Activated naive CD4-positive, alpha-beta T cell (primary cell): ENCODE data around the gene AADACL4.
A peak's percentile ranks its signal among the peaks of the same experiment; 100 is the strongest.
"Not testable (repeated sequence)": the region's sequence is repeated elsewhere in the genome, so short reads cannot be mapped to it uniquely, and the experiment has no call there.

Experiments
- DNase-seq, 4 experiments: peaks; one replicate each; lab custom pipeline; 2025; lab: John Stamatoyannopoulos, UW

AADACL4 gene

DNA sequence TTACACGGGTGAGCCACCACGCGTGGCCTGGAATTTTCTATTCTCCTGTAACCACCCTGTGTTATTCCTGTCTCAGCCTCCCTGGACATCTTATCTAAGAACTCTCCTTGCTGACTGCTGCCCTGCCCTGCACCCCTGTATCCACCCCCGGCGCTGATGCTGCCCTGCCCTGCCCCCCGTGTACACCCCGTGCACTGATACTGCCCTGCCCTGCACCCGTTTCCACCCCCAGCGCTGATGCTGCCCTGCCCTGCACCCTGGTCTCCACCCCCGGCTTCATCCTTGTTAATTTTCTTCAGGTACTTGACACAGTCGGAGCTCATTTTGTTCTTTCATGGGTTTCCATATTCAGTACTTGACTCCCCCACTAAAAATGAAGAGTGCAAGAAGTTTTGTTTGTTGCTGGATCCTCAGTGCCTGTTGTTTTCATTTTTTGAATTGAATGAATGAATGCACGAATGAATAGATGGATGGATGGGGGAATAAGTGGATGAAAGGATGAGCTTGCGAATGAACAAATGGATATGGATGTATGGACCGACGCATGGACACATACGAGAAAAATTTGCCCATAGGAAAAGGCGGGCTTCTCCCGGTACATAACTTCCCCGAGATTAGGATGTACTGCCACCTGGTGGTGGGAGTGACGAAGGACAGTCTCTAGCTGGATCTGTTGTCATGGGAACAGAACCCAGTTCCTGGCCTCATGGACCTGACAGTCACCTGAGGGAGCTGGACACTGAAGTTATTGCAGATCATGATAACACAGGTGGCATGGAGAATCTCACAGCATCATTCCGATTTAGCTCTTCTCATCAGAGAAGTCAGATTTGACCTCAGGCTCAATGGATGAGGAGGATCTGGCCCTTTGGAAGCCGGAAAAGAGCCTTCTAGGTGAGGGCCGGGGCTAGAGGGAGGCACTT lies 14.9 kb downstream of the AADACL4 start:
- DNase-seq: peak; percentile 20 to 54 (median 33)

DNA sequence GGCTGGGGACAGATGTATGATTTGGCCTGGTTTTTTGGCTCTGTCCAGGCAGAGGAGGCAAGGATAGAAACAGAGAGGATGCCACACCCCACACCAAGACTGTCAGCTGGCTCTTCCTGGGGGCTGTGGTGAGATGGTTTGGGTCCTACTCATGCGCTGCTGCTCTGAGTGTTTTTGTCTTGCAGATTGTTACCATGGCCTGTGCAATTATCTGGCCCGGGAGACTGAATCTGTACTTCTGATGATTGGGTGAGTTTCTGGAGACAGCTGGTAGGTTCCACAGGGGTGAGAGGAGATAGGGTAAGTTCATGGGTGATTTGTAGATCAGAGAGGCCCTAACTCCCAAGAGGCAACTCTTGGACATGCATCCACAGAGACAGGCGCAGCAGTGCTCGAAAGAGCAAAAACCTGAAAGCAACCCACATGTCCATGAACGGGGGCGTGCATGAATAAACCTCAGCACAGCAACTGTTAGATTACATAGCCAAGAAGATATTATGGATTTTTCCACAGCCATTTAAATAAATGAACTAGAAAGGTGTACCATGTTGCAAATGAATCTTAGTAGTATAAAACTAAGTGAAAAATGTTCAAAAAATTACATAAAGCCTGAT lies 17.8 kb downstream of the AADACL4 start:
- no peak for DNase-seq

DNA sequence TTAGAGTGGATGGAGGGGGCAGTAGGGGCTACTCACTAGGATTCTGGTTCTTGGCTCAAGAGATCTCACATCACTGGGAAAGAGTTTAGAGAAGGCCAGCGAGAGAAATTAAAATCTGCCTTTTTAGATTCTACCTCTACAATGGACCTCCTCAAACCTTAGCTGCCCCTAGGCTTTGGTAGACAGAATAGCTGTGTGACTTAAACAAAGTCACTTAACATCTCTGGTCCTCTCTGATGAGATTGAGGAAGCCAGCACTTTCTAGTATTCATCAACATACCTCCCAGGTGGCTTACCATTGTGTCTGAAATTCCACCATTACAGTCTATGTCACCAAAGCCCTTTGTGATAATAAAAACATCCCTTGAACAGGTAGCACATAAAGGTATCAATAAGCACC lies 18.7 kb downstream of the AADACL4 start:
- DNase-seq: no peak

DNA sequence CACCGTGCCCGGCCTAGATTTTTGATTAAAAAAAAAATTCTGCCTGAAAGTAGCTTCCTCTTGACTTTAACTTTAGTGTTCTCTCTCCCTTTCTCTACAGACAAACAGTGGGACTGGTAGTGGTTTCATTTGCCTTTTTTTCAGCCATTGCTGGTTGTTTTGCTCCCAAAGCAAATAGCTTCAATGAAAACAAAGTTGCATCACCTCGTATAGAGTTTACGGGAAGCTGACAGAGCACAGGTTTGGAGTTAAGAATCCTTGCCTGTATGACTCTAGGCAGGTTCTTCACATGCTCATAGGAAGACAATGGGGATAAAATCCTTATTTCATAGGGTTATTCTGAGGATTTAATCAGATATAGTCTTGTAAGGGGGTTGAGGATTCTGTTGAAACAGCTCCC lies 21.6 kb downstream of the AADACL4 start:
- DNase-seq: no peak

DNA sequence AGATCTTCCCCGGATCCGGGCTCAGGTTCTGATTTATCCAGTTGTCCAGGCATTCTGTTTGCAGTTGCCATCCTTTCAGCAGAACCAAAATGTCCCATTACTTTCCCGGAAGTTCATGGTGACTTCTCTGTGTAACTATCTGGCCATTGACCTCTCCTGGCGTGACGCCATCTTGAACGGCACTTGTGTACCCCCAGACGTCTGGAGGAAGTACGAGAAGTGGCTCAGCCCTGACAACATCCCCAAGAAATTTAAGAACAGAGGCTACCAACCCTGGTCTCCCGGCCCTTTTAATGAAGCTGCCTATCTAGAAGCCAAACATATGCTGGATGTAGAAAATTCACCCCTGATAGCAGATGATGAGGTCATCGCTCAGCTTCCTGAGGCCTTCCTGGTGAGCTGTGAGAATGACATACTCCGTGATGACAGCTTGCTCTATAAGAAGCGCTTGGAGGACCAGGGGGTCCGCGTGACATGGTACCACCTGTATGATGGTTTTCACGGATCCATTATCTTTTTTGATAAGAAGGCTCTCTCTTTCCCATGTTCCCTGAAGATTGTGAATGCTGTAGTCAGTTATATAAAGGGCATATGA lies 22.4 kb downstream of the AADACL4 start:
- DNase-seq: no peak

DNA sequence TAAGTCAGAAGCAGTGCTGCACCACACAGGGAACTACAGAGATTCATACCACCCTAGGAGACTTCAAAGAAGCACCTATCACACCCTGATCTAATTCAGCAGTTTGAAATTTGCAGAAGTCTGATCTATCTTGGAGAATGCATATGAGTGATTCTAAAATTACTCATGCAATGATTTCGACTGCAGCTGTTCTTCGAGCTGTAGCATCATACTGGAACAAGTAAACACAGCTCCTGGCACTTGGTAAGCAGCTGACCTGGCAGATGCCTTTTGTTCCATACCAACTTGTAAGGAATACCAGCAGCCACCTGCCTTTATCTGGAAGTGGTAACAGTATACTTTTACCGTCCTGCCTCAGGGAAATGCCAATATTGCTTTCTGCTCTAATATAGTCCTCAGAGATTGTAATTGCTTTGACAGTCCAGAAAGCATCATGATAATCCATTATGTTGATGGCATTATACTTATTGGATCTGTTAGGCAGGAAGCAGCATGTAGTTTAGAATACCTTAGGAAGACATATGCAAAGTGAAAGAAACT lies 25.7 kb downstream of the AADACL4 start:
- DNase-seq: no peak

DNA sequence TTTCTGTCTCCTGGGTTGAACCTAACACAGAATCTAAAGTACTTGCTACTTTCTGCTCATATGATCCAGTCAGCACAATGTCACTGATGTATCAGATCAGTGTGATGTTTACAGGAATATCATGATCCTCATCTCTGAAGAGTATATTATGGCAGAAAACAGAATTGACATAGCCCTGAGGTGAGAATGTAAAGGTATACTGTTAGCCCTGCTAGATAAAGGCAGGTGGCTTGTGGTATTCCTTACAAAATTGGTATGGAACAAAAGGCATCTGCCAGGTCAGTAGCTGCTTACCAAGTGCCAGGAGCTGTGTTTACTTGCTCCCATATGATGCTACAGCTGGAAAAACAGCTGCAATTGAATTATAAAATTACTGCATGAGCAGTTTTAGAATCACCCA lies 30.5 kb downstream of the AADACL4 start:
- DNase-seq: no peak

DNA sequence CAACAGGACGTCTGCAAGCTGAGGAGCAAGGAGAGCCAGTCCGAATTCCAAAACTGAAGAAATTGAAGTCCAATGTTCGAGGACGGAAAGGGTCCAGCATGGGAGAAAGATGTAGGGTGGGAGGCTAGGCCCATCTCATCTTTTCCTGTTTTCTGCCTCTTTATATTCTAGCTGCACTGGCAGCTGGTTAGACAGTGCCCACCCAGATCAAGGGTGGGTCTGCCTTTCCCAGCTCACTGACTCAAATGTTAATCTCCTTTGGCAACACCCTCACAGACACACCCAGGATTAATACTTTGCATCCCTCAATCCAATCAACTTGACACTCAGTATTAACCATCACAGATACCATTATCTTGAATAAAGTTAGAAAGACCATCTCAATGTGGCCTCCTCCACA lies 32.2 kb downstream of the AADACL4 start:
- not testable (repeated sequence) for DNase-seq

DNA sequence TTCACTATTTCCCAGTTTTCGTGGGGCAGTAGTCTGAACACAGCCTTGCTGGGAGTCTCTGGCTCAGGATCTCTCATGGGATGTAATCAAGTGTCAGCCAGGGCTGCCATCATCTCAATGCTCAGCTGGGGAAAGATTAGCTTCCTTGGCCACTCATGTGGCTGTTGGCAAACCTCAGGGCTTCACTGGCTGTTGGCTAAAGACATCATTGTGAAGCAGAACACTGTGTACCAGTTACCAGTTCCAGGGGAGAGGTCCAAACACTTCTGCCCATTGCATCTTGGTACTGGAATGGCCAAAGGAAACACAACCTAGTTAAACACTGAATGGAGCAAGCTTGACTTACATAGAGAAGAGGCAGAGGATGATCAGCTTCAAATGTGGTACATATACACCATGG lies 33.7 kb downstream of the AADACL4 start:
- DNase-seq: no peak

DNA sequence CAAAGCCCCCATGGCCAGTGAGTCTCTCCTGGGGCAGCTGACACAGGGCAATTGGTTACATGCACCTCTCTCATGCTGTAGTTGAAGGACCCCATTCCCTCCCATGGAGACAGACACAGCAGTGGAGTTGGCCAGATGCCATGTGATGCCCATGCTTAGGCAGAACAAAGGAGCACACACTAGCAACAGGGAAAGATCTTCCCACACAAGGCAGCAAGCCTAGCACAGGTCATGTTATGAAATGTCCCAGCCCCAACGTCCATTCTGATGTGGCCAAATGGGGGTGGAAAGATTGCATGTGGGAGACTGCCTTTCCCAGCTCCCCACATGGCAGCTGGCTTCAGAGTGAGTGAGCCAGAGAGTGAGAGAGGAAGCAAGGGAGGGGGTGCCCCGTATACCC lies 34.5 kb downstream of the AADACL4 start:
- no peak for DNase-seq

DNA sequence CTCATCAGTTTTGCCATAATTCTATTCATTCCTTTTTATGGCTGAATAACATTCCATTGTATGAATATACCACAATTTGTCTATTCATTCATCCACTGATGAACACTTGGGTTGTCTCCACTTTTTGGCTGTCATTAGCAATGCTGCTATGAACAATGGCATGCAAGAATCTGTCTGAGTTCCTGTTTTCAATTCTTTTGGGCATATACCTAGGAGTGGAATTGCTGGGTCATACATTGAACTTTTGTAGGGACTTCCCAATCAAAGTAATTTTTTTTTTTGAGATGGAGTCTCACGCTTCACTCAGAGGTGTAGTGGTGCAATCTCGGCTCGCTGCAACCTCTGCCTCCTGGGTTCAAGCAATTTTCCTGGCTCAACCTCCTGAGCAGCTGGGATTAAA lies 34.9 kb downstream of the AADACL4 start:
- DNase-seq: no peak

DNA sequence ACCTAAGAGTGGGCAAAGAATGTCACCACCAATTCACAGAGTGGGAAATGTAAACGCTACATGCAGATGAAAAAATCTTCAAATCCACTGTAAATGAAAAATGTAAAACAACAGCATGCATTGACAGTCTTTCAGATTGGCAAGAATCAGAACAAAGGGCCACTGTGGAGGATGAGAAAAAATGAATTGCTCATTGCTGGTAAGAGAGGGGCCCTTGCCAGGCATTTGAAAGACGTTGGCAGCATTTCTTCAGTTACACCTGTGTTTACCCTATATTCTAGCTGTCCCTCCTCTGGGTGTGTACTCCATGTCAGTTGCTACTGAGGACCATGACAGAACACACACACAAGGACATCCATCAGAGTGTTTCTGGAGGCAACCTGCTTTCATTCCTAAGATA lies 46.3 kb downstream of the AADACL4 start:
- DNase-seq: no peak

DNA sequence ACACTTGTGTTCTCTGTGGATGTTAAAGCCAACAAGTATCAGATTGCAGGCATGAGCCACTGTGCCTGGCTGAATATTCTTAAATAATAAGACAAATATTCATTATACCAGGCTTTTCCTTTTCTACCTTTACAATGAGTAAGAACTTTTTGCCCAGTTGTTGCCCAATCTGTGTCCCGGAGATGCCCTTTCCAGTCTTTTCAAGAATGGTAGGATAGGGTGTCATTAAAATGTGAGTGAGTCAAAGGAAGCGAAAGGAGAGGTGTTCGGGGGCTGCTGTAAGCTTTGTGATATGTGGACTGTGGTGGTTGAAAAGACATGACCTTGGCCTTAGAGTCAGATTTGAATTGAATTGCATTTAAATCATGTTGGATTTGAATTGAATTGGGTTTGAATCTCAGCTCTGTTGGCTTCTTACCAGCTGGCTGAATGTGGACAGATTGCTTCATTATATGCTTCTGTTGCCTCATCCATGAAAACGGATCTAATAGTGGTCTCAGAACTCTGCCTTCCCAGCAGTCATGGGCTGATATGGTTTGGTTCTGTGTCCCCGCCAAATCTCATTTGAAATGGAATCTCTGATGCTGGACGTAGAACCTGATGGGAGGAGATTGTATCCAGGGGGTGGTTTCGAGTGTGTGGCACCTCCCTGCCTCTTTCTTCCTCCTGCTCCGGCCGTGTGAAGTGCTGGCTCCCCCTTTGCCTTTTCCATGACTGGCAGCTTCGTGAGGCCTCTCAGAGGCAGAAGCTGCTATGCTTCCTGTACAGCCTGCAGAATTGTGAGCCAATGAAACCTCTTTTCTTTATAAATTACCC lies 49.3 kb downstream of the AADACL4 start:
- no peak for DNase-seq

DNA sequence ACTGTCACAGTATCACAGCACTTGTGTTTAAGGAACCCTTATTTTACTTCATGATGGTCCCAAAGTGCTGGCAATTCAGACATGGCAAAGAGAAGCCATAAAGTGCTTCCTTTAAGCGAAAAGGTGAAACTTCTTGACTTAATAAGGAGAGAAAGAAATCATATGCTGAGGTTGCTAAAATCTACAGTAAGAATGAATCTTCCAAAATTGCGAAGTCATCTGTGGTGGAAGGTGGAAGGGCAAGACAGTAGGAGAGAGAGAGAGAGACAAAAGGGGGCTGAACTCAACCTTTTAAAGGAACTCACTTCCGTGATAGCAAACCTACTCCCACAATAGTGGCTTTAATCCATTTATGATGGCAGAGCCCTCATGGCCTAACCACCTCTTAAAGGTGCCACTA lies 52.8 kb downstream of the AADACL4 start:
- DNase-seq: no peak

DNA sequence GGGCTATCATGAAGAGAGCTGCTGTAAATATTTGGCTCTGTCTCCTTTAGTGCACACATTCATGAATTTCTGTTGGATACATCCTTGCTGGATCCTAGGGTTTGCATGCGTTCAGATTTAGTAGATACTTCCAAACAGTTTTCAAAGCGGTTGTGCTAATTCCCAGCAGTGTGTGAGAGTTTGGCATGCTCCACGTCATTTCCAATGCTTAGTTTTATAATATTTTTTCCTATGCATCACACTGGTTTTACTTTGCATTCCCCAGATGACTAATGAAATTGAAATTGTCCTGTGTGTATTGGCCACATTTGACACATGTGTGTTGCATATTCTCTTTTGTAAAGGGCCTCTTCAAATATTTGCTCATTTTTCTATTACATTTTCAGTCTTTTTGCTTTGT lies 53.5 kb downstream of the AADACL4 start:
- no peak for DNase-seq

DNA sequence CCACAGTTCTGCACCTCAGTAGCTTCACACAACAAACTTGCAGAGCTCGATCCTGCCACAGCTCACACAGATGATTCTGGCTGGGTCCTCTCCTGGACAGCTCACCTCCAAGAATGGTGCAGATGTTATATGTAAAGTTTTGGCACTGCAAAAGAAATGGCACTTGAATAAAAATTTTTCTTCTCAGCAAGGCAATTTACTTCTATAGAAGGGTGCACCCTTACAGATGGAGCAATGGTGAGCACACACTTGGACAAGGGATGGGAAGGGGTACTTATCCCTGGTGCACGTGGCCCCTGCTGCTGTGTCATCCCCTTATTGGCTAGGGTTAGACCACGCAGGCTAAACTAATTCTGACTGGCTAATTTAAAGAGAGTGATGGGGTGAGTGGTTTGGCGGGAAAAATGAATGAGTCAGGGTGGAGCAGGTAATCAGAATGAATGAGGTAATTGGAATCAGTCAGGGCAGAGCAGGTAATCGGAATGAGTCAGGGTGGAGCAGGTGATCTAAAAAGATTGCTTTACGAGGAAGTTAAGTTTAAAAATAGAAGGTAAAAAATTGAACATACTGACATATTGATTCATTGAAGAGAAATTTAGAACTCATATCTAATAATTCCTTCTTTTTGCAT lies 60.1 kb downstream of the AADACL4 start:
- DNase-seq: no peak

DNA sequence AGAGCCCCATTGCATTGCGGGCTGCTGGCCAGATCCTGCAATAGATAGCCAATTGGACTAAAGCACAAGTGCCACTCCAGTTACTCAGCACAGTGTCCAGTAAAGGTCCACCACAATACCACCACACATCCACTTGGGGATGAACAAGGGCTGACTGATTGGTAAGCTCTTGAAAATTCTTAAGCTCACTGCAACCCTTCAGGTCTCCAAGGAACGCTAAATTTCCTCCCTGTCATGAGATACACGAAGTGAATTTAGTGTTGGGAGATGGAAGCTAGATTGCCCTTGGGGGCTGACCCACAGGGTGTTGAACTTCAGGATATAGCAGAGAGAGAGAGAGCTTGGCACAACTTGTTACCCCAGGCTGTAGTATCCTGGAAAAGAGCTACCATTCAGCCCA lies 62.2 kb downstream of the AADACL4 start:
- DNase-seq: no peak

DNA sequence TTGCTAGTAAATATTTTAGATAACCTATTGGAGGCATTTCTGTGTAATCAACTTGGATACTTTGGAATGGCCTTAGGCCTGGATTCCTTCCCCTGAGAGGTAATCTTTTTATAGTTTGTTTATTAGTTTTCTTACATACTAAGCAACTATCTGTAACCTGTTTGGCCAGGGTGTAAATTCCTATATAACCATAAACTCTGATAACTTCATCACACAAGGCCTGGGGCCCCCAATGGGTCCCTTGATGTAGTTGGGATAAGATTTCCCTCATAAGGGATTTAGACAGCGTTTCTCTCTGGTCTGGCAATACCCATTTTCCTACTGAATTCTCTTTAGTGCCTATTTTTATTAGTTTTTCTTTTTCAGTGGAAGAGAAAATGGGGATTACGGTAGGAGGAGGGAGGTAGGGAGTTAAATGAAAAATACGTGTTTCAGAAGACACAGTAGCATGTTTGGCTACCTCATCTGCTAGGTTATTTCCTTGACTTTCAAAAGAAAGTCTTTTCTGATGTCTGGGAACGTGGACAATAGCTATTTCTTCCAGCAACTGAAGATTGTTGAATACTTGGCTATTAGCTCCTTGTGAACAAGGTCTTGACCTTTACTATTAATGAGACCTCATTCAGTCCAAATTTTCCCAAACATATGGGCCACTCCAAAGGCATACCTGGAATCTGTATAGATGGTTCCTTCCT lies 64.7 kb downstream of the AADACL4 start:
- no peak for DNase-seq

DNA sequence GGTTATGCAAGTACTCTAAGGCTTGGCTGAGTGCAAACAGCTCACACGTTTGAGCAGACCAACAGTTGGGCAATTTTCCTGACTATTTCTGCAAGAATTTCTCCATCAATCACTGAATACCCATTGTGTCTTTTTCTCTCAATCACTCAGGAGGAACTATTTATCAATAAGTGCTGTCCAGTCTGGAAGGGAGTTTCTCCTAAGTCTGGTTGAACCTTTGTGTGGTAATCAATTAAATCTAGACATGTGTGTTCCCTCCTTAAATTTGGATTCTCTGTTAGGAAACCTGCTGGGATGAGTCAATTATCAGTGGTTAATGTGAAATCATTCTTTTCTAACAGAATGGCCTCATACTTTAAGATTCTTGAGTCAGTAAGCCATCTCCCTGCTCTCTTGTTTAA lies 65.2 kb downstream of the AADACL4 start:
- DNase-seq: no peak

DNA sequence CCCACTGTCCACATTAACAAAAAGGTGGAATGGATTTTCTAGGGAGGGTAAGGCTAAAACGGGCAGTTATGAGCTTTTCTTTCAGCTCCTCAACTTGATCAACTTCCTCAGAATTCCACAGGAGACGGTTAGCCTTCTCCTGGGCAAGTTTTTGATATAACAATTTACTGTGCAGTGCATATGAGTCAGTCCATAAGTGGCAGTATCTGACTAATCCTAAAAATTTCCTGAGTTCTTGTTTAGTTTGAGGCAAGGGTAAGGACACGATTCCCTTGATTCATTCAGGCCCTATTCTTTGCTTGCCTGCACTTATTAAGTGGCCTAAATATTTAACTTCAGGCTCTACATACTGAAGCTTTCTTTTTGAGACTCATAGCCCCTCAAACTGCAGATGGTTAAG lies 65.8 kb downstream of the AADACL4 start:
- no peak for DNase-seq

DNA sequence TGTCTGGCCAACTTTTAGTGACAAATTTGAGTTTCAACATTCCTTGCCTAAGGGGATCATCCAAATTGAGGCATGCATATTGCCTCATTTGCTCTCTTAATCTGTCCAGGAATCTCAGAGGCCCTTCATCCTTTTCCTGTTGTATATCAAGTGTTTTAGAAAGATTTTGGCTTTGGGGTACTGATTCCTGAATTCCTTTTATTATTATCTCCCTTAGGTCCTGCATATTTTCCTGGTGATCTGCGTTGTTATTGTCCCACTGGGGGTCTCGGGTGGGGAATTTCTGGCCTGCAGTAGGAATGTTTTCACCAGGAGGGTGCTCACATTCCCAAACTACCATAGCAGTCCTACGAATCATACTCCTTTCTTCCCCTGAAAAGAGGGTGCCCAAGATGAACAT lies 67.7 kb downstream of the AADACL4 start:
- DNase-seq: no peak
